RWPE1 (cell line): ENCODE results near the gene CTNNA1.
A peak's percentile ranks its signal among the peaks of the same experiment; 100 is the strongest.

Source experiments
- CTCF ChIA-PET: fragments of 350-600 bp; sonication (Branson Sonifier 250); formaldehyde crosslinking; extraction: SDS; loops from one replicate; lab custom pipeline; 2021; lab: Yijun Ruan, JAX
- POLR2A ChIA-PET: fragments of 400-600 bp; formaldehyde crosslinking; extraction: SDS; loops from one replicate; lab custom pipeline; 2020; ENCODE audit warnings: antibody characterized with exemption; ENCODE audit not compliant: low non-redundant PET; lab: Yijun Ruan, JAX
- DNase-seq: peaks from one replicate; pipeline ENCODE4 v3.0.0; 2012; ENCODE audit warnings: low spot score
- H3K27ac ChIP-seq: fragments of 450-650 bp; 2 replicates; pipeline ENCODE4 v1.5.1; 2017
- TF ChIP-seq, protein P1 (sequence below): fragments of 450-650 bp; conservative IDR thresholded peaks from 2 replicates; pipeline ENCODE4 v1.5.1; 2017; ENCODE audit warnings: low read depth, mild to moderate bottlenecking

CTNNA1 gene

GRCh38 chr5:138953387-138954256, 200.4 kb downstream of the CTNNA1 start:
- peak overlapping the region; percentile 50 for H3K27ac ChIP-seq
- POLR2A ChIA-PET = no interaction called here
- CTCF ChIA-PET = interaction anchor here (0.5 to 0.7 kb wide), 4 partner anchors 8 to 521 kb away, joined by 3 to 4 read pairs (median 4); no protein-coding TSS in a partner anchor
- DNase-seq = peak; percentile 43
- TF ChIP-seq, protein P1, sequence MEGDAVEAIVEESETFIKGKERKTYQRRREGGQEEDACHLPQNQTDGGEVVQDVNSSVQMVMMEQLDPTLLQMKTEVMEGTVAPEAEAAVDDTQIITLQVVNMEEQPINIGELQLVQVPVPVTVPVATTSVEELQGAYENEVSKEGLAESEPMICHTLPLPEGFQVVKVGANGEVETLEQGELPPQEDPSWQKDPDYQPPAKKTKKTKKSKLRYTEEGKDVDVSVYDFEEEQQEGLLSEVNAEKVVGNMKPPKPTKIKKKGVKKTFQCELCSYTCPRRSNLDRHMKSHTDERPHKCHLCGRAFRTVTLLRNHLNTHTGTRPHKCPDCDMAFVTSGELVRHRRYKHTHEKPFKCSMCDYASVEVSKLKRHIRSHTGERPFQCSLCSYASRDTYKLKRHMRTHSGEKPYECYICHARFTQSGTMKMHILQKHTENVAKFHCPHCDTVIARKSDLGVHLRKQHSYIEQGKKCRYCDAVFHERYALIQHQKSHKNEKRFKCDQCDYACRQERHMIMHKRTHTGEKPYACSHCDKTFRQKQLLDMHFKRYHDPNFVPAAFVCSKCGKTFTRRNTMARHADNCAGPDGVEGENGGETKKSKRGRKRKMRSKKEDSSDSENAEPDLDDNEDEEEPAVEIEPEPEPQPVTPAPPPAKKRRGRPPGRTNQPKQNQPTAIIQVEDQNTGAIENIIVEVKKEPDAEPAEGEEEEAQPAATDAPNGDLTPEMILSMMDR = no peak

GRCh38 chr5:138954257-138955012, 201.2 kb downstream of the CTNNA1 start:
- CTCF ChIA-PET = interaction anchor here (0.5 to 0.7 kb wide), 5 partner anchors 8 to 521 kb away, joined by 3 to 4 read pairs (median 3); no protein-coding TSS in a partner anchor
- POLR2A ChIA-PET = no interaction called here
- DNase-seq = no peak
- TF ChIP-seq, protein P1 = no peak
- peak overlapping the region; percentile 50 for H3K27ac ChIP-seq

GRCh38 chr5:138955013-138955660, 201.9 kb downstream of the CTNNA1 start:
- TF ChIP-seq, protein P1 = no peak
- DNase-seq = no peak
- ChIA-PET CTCF (no interaction called here), POLR2A (no interaction called here)
- no peak overlapping the region for H3K27ac ChIP-seq

DNA sequence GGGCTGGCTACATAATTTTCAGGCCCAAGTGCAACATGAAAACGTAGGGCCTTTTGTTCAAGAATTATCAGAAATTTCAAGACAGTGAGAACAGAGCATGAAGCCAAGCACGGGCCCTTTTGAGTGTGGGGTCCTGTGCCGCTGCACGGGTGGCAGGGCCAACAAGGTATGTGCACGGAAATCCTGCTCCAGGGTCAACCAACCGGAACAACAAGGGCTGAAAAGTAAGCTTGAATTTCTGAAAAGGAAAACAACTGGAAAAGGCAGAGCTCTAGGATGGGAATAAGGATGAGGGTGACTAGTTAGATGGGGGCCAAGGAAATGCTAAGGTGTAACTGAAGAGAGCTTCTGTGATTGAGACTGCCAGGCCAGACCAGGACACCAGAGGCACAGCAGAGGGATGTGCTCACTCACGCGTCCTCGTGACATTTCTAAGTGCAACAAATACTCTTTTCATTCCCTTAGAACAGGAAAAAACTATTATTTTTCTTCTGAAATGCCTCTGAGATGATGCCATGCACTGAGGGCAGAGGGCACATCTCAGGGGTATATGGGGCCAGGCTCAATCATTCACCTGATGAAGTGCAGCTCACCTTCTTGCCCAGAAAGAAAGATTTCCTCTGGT, 202.6 kb downstream of the CTNNA1 start:
- TF ChIP-seq, protein P1 = no peak
- no peak for DNase-seq
- no peak overlapping the region for H3K27ac ChIP-seq
- POLR2A ChIA-PET = no interaction called here
- CTCF ChIA-PET = no interaction called here

DNA sequence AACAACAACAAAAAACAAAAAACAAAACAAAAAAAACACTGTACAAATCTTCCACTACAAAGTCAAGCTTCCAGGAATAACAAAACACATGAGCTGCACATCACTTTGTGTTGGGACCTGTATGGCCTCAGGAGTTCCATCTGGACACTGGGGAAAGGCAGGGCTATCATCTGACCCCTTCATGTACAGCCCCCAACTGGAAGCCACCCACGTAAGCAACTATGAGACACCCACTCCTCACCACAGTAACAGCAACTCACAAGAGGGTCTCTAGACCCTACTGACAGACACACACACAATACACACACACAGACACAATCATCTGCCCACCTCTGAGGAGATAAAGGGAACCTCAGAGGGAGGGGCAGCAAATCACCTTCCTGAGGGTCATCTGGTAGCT, 203.6 kb downstream of the CTNNA1 start:
- DNase-seq = no peak
- no peak overlapping the region for H3K27ac ChIP-seq
- POLR2A ChIA-PET = interaction anchor here (0.7 kb wide), 1 partner anchor 1866 kb away, joined by 3 read pairs; no protein-coding TSS in a partner anchor
- TF ChIP-seq, protein P1 = no peak
- CTCF ChIA-PET = interaction anchor here (0.5 kb wide), 1 partner anchor 164 kb away, joined by 3 read pairs; no protein-coding TSS in a partner anchor
